K562 (cell line): ENCODE data around the gene SMC5. TPM values are rescaled to one million over a fixed set of nuclear protein-coding genes. Genes with fewer than 3 reads are reported as not detected.
A peak's percentile ranks its signal among the peaks of the same experiment; 100 is the strongest.

Experiments used
- ATAC-seq: fragments of 200-7000 bp; cut with Tn5 transposase; 3 replicates; pipeline ENCODE4 v1.9.1; 2020; ENCODE audit warnings: moderate library complexity
- BruUV-seq: library from RNA; stranded (reverse); fragments of 400-500 nt; replicated peaks from 2 replicates; lab custom pipeline; 2021; lab: Mats Ljungman, UMichigan
- CTCF ChIA-PET: fragments of 300-600 bp; formaldehyde crosslinking; extraction: SDS; loops from one replicate; lab custom pipeline; 2021; ENCODE audit warnings: low intra/inter-chr PET ratio; lab: Yijun Ruan, JAX
- POLR2A ChIA-PET: fragments of 300-600, 350-650 bp; sonication (Branson Sonifier 250); formaldehyde crosslinking; extraction: SDS; loops from one replicate; lab custom pipeline; 2021; ENCODE audit warnings: antibody characterized with exemption, inconsistent platforms; lab: Yijun Ruan, JAX
- DNase-seq, 4 experiments: peaks; one replicate each; pipeline versions ENCODE4 v3.0.0 to v3.0.0-alpha.2; 2011 to 2018; ENCODE audit warnings: low spot score in 3 of 4, mixed read lengths in 3 of 4; ENCODE audit errors: extremely low read depth in 1 of 4
- FAIRE-seq: peaks from 2 replicates; lab custom pipeline; 2011; peaks lifted over from hg19 to GRCh38; lab: Jason Lieb, UNC
- H2AFZ ChIP-seq: 2 replicates; pipeline ENCODE4 v1.6.0; 2011; ENCODE audit warnings: low read depth, low read length, control low read depth, inconsistent platforms
- H3K27ac ChIP-seq: fragments of 200-600 bp; 3 replicates; pipeline ENCODE4 v1.8.0; 2011; ENCODE audit warnings: low read depth, mild to moderate bottlenecking, control low read depth, inconsistent platforms, low read length, moderate library complexity, mixed read lengths; ENCODE audit errors: extremely low read depth
- H3K27me3 ChIP-seq, 2 experiments: fragments of 300-600 bp in 1 of 2; 2 replicates in 1 of 2; 3 replicates in 1 of 2; pipeline versions ENCODE4 v1.6.0 to v1.8.0; 2011; ENCODE audit warnings: inconsistent platforms in 2 of 2, low read length in 2 of 2, mild to moderate bottlenecking in 1 of 2, mixed read lengths in 1 of 2, moderate library complexity in 1 of 2; ENCODE audit not compliant: control insufficient read depth in 2 of 2, insufficient read depth in 2 of 2
- H3K36me3 ChIP-seq: fragments of 300-600 bp; 3 replicates; pipeline ENCODE4 v1.8.0; 2011; ENCODE audit warnings: mild to moderate bottlenecking, low read length, inconsistent platforms; ENCODE audit not compliant: control insufficient read depth, insufficient read depth
- H3K4me1 ChIP-seq, 2 experiments: fragments of 200-600 bp in 1 of 2; replicated peaks in 1 of 2; 2 replicates in 1 of 2; 3 replicates in 1 of 2; pipeline versions ENCODE4 v1.5.1 to v1.8.0; 2011; ENCODE audit warnings: inconsistent platforms in 2 of 2, low read length in 2 of 2, mild to moderate bottlenecking in 1 of 2, mixed read lengths in 1 of 2, moderate library complexity in 1 of 2; ENCODE audit not compliant: control insufficient read depth in 2 of 2, insufficient read depth in 2 of 2
- H3K4me2 ChIP-seq: 2 replicates; pipeline ENCODE4 v1.6.1; 2011; ENCODE audit warnings: low read length, control low read depth, inconsistent platforms, mixed read lengths; ENCODE audit not compliant: insufficient read depth
- H3K4me3 ChIP-seq: fragments of 200-600 bp; sonication (generic), shearing (Covaris generic); 2 replicates; pipeline ENCODE4 v1.5.1; 2016; ENCODE audit warnings: control low read depth, inconsistent platforms
- H3K79me2 ChIP-seq: fragments of 200-600 bp; 3 replicates; pipeline ENCODE4 v1.8.0; 2011; ENCODE audit warnings: low read length, inconsistent platforms; ENCODE audit not compliant: control insufficient read depth, insufficient read depth
- H3K9ac ChIP-seq, 2 experiments: 2 replicates each; pipeline versions ENCODE4 v1.6.0 to v1.6.1; 2011; ENCODE audit warnings: low read depth in 2 of 2, low read length in 2 of 2, control low read depth in 1 of 2, inconsistent platforms in 1 of 2, mild to moderate bottlenecking in 1 of 2, mixed read lengths in 1 of 2; ENCODE audit not compliant: insufficient read depth in 1 of 2
- H3K9me1 ChIP-seq: one replicate; pipeline ENCODE4 v1.6.0; 2011; ENCODE audit warnings: inconsistent platforms, mild to moderate bottlenecking, low read length, moderate library complexity; ENCODE audit not compliant: control insufficient read depth, insufficient read depth
- H3K9me3 ChIP-seq: replicated peaks from 2 replicates; pipeline ENCODE4 v1.5.1; 2011; ENCODE audit warnings: low read depth, low read length, inconsistent platforms; ENCODE audit not compliant: control insufficient read depth, insufficient read depth
- H4K20me1 ChIP-seq: replicated peaks from 2 replicates; pipeline ENCODE4 v1.6.1; 2011; ENCODE audit warnings: low read length, inconsistent platforms, mixed read lengths; ENCODE audit not compliant: control insufficient read depth, insufficient read depth
- CEBPB ChIP-seq: fragments of 450-650 bp; IDR thresholded peaks from 2 replicates; pipeline ENCODE4 v1.6.1; 2016; ENCODE audit warnings: missing genetic modification characterization, missing compliant biosample characterization
- LARP7 ChIP-seq: fragments of 450-650 bp; IDR thresholded peaks from 2 replicates; pipeline ENCODE4 v1.6.1; 2016
- MTA2 ChIP-seq: fragments of 450-650 bp; IDR thresholded peaks from 2 replicates; pipeline ENCODE4 v1.6.1; 2016; ENCODE audit warnings: low read depth
- PPARD ChIP-seq: fragments of 250-450 bp; sonication (Bioruptor Pico); IDR thresholded peaks from 2 replicates; pipeline ENCODE4 v1.8.0; 2022; ENCODE audit warnings: inconsistent platforms, mild to moderate bottlenecking, moderate library complexity
- RBM15 ChIP-seq: fragments of 200-400 bp; formaldehyde crosslinking; IDR thresholded peaks from 2 replicates; pipeline ENCODE4 v1.6.1; 2018; ENCODE audit warnings: mild to moderate bottlenecking, low read length, moderate library complexity; ENCODE audit not compliant: insufficient read depth
- YY1 ChIP-seq, 3 experiments: IDR thresholded peaks; 2 replicates each; pipeline ENCODE4 v1.6.1; 2011; ENCODE audit warnings: low read length in 2 of 3, mild to moderate bottlenecking in 2 of 3, moderate library complexity in 2 of 3, borderline replicate concordance in 1 of 3, control low read depth in 1 of 3, low read depth in 1 of 3; ENCODE audit not compliant: insufficient read depth in 3 of 3, insufficient replicate concordance in 2 of 3, control insufficient read depth in 1 of 3, insufficient read length in 1 of 3; ENCODE audit errors: extremely low read depth in 1 of 3
- ZC3H8 ChIP-seq: fragments of 450-650 bp; IDR thresholded peaks from 2 replicates; pipeline ENCODE4 v1.6.1; 2017
- ZNF184 ChIP-seq: sonication (generic); formaldehyde crosslinking; IDR thresholded peaks from 2 replicates; pipeline ENCODE4 v1.5.0; 2020; ENCODE audit warnings: missing genetic modification reagents
- ZNF436 ChIP-seq: fragments of 250-450, 450-650 bp; sonication (Bioruptor Pico); formaldehyde crosslinking; IDR thresholded peaks from 2 replicates; pipeline ENCODE4 v1.7.0; 2020; ENCODE audit warnings: mild to moderate bottlenecking
- WGBS: fragments of 100-300 bp; shearing (Covaris generic); methylation state at CpG from one replicate; pipeline ENCODE4 v1.1.6; 2016; ENCODE audit warnings: low coverage, mixed read lengths; ENCODE audit not compliant: insufficient coverage; ENCODE audit errors: missing lambda C conversion rate; 5-methylcytosine and 5-hydroxymethylcytosine counted together
- in situ Hi-C: fragments of 300-500 bp; cut with MboI; formaldehyde crosslinking; loops from 4 replicates; pipeline ENCODE4 v1.15.0; 2018; ENCODE audit warnings: inconsistent platforms, mixed read lengths
- intact Hi-C: fragments of 100-400 bp; cut with micrococcal nuclease; formaldehyde crosslinking; loops from 2 replicates; pipeline ENCODE4 v1.14.2; 2022
- polyA plus RNA-seq, 8 experiments: library from polyadenylated mRNA; depleted of rRNA in 4 of 8; stranded (reverse) in 5 of 8; unstranded in 3 of 8; fragments of >200 nt; fragmentation: Nextera tagmentation in 2 of 8; fragmentation: Illumina TruSeq in 1 of 8; extraction: Ambion mirVana in 2 of 8; extraction: Trizol in 1 of 8; gene quantifications; 2 replicates each; pipeline versions ENCODE4 v1.2.1 to v1.2.3, GENCODE V29; 2011 to 2014; ENCODE audit warnings: inconsistent platforms in 1 of 8, missing spikeins in 1 of 8
- total RNA-seq, 7 experiments: library from RNA; depleted of rRNA in 6 of 7; stranded (reverse); fragments of >200 nt in 6 of 7; fragmentation: Illumina TruSeq in 2 of 7; extraction: Trizol in 2 of 7; gene quantifications; 2 replicates each; pipeline versions ENCODE4 v1.2.1 to v1.2.3, GENCODE V29; 2011 to 2021; ENCODE audit warnings: low replicate concordance in 1 of 7
- TF ChIP-seq, protein P1 (sequence below): sonication (generic); formaldehyde crosslinking; IDR thresholded peaks from 2 replicates; pipeline ENCODE4 v1.8.0; 2022; ENCODE audit warnings: mild to moderate bottlenecking, missing genetic modification reagents
- TF ChIP-seq, protein P2 (sequence below): fragments of 250-450 bp; sonication (Bioruptor Pico); IDR thresholded peaks from 2 replicates; pipeline ENCODE4 v1.9.0; 2021; ENCODE audit warnings: mild to moderate bottlenecking, inconsistent platforms
- TF ChIP-seq, protein P3 (sequence below): fragments of 450-650 bp; formaldehyde crosslinking; IDR thresholded peaks from 2 replicates; pipeline ENCODE4 v1.4.0; 2020; ENCODE audit warnings: mild to moderate bottlenecking, moderate library complexity
- TF ChIP-seq, protein P4 (sequence below): fragments of 250-450 bp; sonication (Bioruptor Pico); IDR thresholded peaks from 2 replicates; pipeline ENCODE4 v1.5.0; 2021; ENCODE audit warnings: mild to moderate bottlenecking, borderline replicate concordance
- TF ChIP-seq, protein P5 (sequence below): sonication (generic); formaldehyde crosslinking; IDR thresholded peaks from 2 replicates; pipeline ENCODE4 v1.8.1; 2023; ENCODE audit warnings: mild to moderate bottlenecking, missing genetic modification reagents, moderate library complexity

The SMC5 gene
- total and polyA plus RNA-seq, 9 of the 15 experiments (the other 6 are each of a cell fraction or from before 2014, with no cell fraction given) = 3.5 to 43.2 (median 21.4) TPM

DNA sequence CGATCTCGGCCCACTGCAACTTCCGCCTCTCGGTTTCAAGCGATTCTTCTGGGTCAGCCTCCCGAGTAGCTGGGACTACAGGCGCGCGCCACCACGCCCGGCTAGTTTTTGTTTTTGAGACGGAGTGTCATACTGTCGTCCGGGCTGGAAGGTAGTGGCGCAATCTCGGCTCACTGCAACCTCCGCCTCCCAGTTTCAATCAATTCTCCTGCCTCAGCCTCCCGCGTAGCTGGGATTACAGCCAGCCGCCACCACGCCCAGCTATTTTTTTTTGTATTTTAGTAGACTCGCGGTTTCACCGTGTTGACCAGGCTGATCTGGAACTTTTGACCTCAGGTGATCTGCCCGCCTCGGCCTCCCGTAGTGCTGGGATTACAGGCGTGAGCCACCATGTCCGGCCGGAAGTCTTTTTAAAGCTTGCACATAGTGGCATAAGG lies 1.2 kb downstream of the SMC5 start:
- Histone ChIP-seq H3K9me1 (no peaks in the 10 kb centered on the region), H3K27ac (no peak overlapping the region), H2AFZ (no peak overlapping the region), H3K4me3 (peak overlapping the region; percentile 88), H3K79me2 (peaks cover 53% of the 10 kb centered on the region), H3K4me1 (peaks cover 22 to 26% of the 10 kb centered on the region in 2 experiments; a peak in 4 of 5 replicates), H3K9ac (peak overlapping the region; percentile 55 to 93; a peak in 2 of 4 replicates), H3K36me3 (peaks cover 47% of the 10 kb centered on the region), H3K27me3 (no peaks in the 10 kb centered on the region), H3K9me3 (no peaks in the 10 kb centered on the region), H3K4me2 (peak overlapping the region; percentile 91; the same call in 1 of the 2 replicates), H4K20me1 (peaks cover 6% of the 10 kb centered on the region)
- in situ Hi-C loops (no loop called here), intact Hi-C loops (no loop called here)
- WGBS = 72% methylated on average over 16 of the region's 30 CpGs
- FAIRE-seq (no peak), DNase-seq (no peak), ATAC-seq (no peak)
- BruUV-seq = no TSS peak
- ChIA-PET CTCF (no interaction called here), POLR2A (interaction anchor here (0.6 to 1.4 kb wide), 2 partner anchors 12 to 215 kb away, joined by 3 to 4 read pairs; no protein-coding TSS in a partner anchor)
- TF ChIP-seq, protein P1, sequence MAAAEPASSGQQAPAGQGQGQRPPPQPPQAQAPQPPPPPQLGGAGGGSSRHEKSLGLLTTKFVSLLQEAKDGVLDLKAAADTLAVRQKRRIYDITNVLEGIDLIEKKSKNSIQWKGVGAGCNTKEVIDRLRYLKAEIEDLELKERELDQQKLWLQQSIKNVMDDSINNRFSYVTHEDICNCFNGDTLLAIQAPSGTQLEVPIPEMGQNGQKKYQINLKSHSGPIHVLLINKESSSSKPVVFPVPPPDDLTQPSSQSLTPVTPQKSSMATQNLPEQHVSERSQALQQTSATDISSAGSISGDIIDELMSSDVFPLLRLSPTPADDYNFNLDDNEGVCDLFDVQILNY = no peak
- TF ChIP-seq MTA2 (no peak), PPARD (CRISPR knock-in tag) (no peak), LARP7 (no peak), ZC3H8 (no peak), CEBPB (0 out of 2 replicates have a peak, but pooled peaks have one; percentile 24), ZNF184 (CRISPR knock-in tag) (no peak), YY1 (IDR thresholded peaks at IDR 0.05; ENCODE audit: borderline replicate concordance in 1 of 3, control insufficient read depth in 1 of 3, extremely low read depth in 1 of 3, insufficient read depth in 3 of 3, insufficient read length in 1 of 3, insufficient replicate concordance in 2 of 3, low read depth in 1 of 3, low read length in 2 of 3) (no peak), RBM15 (no peak), ZNF436 (CRISPR knock-in tag) (no peak)
- TF ChIP-seq, protein P2, sequence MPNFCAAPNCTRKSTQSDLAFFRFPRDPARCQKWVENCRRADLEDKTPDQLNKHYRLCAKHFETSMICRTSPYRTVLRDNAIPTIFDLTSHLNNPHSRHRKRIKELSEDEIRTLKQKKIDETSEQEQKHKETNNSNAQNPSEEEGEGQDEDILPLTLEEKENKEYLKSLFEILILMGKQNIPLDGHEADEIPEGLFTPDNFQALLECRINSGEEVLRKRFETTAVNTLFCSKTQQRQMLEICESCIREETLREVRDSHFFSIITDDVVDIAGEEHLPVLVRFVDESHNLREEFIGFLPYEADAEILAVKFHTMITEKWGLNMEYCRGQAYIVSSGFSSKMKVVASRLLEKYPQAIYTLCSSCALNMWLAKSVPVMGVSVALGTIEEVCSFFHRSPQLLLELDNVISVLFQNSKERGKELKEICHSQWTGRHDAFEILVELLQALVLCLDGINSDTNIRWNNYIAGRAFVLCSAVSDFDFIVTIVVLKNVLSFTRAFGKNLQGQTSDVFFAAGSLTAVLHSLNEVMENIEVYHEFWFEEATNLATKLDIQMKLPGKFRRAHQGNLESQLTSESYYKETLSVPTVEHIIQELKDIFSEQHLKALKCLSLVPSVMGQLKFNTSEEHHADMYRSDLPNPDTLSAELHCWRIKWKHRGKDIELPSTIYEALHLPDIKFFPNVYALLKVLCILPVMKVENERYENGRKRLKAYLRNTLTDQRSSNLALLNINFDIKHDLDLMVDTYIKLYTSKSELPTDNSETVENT (CRISPR knock-in tag) = no peak
- TF ChIP-seq, protein P3, sequence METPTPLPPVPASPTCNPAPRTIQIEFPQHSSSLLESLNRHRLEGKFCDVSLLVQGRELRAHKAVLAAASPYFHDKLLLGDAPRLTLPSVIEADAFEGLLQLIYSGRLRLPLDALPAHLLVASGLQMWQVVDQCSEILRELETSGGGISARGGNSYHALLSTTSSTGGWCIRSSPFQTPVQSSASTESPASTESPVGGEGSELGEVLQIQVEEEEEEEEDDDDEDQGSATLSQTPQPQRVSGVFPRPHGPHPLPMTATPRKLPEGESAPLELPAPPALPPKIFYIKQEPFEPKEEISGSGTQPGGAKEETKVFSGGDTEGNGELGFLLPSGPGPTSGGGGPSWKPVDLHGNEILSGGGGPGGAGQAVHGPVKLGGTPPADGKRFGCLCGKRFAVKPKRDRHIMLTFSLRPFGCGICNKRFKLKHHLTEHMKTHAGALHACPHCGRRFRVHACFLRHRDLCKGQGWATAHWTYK (CRISPR knock-in tag) = no peak
- TF ChIP-seq, protein P4, sequence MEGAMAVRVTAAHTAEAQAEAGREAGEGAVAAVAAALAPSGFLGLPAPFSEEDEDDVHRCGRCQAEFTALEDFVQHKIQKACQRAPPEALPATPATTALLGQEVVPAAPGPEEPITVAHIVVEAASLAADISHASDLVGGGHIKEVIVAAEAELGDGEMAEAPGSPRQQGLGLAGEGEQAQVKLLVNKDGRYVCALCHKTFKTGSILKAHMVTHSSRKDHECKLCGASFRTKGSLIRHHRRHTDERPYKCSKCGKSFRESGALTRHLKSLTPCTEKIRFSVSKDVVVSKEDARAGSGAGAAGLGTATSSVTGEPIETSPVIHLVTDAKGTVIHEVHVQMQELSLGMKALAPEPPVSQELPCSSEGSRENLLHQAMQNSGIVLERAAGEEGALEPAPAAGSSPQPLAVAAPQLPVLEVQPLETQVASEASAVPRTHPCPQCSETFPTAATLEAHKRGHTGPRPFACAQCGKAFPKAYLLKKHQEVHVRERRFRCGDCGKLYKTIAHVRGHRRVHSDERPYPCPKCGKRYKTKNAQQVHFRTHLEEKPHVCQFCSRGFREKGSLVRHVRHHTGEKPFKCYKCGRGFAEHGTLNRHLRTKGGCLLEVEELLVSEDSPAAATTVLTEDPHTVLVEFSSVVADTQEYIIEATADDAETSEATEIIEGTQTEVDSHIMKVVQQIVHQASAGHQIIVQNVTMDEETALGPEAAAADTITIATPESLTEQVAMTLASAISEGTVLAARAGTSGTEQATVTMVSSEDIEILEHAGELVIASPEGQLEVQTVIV = no peak
- TF ChIP-seq, protein P5, sequence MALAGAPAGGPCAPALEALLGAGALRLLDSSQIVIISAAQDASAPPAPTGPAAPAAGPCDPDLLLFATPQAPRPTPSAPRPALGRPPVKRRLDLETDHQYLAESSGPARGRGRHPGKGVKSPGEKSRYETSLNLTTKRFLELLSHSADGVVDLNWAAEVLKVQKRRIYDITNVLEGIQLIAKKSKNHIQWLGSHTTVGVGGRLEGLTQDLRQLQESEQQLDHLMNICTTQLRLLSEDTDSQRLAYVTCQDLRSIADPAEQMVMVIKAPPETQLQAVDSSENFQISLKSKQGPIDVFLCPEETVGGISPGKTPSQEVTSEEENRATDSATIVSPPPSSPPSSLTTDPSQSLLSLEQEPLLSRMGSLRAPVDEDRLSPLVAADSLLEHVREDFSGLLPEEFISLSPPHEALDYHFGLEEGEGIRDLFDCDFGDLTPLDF (CRISPR knock-in tag) = no peak
